Natural killer cell treated with Interleukin-12 subunit alpha and Interleukin-12 subunit beta and Interleukin-15 and Interleukin-18, amount 100 ng/mL, for 72 hours (primary cell): ENCODE results near the gene UGGT2. TPM values are rescaled to one million over a fixed set of nuclear protein-coding genes. Genes with fewer than 3 reads are reported as not detected.
"Not testable (repeated sequence)": the region's sequence is repeated elsewhere in the genome, so short reads cannot be mapped to it uniquely, and the experiment has no call there.

Experiments
- ATAC-seq, 2 donors: fragments of 150-1000 bp; cut with Tn5 transposase in 1 of 2; sonication (Bioruptor Pico), chemical (Tn5 transposase) in 1 of 2; 2 replicates each; pipeline ENCODE4 v1.10.0; 2021
- DNase-seq: peaks from one replicate; pipeline ENCODE4 v3.0.0; 2022; ENCODE audit warnings: low spot score
- H3K27ac Mint-ChIP-seq, 2 donors: 1 replicate in 1 of 2; 2 replicates in 1 of 2; pipeline ENCODE4 v1.8.0; 2022; ENCODE audit warnings: mixed read lengths in 2 of 2, mild to moderate bottlenecking in 1 of 2, moderate library complexity in 1 of 2
- H3K27me3 Mint-ChIP-seq, 2 donors: 1 replicate in 1 of 2; 2 replicates in 1 of 2; pipeline ENCODE4 v1.8.0; 2022; ENCODE audit warnings: mixed read lengths in 2 of 2
- H3K36me3 Mint-ChIP-seq: one replicate; pipeline ENCODE4 v1.8.0; 2022; ENCODE audit warnings: mixed read lengths
- H3K4me1 Mint-ChIP-seq, 2 donors: 1 replicate in 1 of 2; 2 replicates in 1 of 2; pipeline ENCODE4 v1.8.0; 2022; ENCODE audit warnings: low read depth in 2 of 2, mixed read lengths in 2 of 2, mild to moderate bottlenecking in 1 of 2
- H3K4me3 Mint-ChIP-seq: one replicate; pipeline ENCODE4 v1.8.0; 2022; ENCODE audit warnings: mixed read lengths
- H3K9me3 Mint-ChIP-seq: 2 replicates; pipeline ENCODE4 v1.8.0; 2022; ENCODE audit warnings: mixed read lengths
- total RNA-seq, 2 donors: library from RNA; stranded (reverse); gene quantifications; one replicate each; pipeline ENCODE4 v1.2.3, GENCODE V29; 2022

The UGGT2 gene
- total RNA-seq, 2 donors from 2014 or later, result 2.3 to 6.0 TPM

DNA sequence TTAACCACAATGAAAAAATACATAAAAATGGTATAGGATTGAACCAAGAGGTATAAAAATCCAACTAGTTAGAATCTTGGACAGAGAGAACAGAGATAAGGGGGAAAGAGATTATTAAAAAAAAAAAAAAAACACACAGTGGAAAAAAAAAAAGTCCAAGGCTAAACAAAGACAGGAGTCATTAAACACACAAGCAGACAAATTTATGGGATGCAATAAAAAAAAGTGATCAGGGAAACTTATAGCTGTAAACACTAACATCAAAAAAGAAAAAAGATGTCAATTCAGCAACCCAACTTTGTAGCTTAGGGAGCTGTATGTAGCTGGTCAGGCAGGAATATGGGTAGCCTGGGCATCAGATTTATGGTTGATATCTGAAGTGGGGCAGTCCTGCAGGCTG, 247.3 kb downstream of the UGGT2 start:
- Mint-ChIP-seq H3K27me3 (peaks cover 11 to 46% of the 10 kb centered on the region in 2 donors), H3K36me3 (no peaks in the 10 kb centered on the region), H3K4me3 (no peak overlapping the region), H3K27ac (no peak overlapping the region), H3K4me1 (no peaks in the 10 kb centered on the region), H3K9me3 (no peaks in the 10 kb centered on the region)
- ATAC-seq (no peak), DNase-seq (no peak)

DNA sequence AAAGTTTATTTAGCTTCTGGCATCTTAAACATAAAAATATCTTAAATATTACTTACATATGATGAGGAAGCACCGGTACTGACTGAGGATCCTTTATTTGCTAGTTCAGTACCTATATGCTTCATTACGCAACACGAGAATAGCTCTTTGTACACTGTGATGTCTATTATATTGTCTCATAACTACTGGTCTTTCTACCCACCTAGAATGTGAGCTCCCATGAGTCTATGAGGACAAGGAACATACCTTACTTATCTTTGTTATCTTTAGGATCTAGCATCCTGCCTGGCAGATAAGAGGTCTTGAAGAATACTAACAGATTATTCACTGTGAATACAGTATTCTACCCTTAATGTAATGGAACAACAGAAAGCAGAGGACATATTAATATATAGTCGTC, 251.4 kb downstream of the UGGT2 start:
- no peak for DNase-seq
- Mint-ChIP-seq H3K27me3 (peaks cover 7 to 20% of the 10 kb centered on the region in 2 donors), H3K27ac (no peak overlapping the region), H3K36me3 (no peaks in the 10 kb centered on the region), H3K9me3 (no peaks in the 10 kb centered on the region), H3K4me3 (no peak overlapping the region), H3K4me1 (no peaks in the 10 kb centered on the region)
- ATAC-seq, result no peak

DNA sequence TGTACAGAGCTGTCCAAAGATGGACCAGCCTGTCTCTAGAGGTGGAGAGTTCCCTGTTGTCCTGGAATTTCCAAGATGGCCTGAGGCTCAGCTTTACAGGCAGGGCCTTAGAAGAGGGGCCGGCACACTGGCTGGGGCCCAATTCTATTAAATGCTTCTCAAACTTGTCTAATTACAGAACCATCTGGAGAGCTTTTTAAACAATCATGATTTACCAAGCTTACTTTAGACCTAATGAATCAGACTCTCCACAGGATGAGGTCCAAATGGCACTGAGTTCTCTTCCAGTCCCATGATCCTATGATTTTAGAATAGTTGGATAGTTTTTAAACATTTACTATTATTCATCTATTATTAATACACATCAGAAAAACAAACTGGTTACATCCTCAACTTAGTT, 252.8 kb downstream of the UGGT2 start:
- Mint-ChIP-seq H3K9me3 (no peaks in the 10 kb centered on the region), H3K27ac (no peak overlapping the region), H3K27me3 (peaks cover 4 to 9% of the 10 kb centered on the region in 2 donors), H3K36me3 (no peaks in the 10 kb centered on the region), H3K4me1 (no peaks in the 10 kb centered on the region), H3K4me3 (no peak overlapping the region)
- no peak for ATAC-seq
- no peak for DNase-seq

DNA sequence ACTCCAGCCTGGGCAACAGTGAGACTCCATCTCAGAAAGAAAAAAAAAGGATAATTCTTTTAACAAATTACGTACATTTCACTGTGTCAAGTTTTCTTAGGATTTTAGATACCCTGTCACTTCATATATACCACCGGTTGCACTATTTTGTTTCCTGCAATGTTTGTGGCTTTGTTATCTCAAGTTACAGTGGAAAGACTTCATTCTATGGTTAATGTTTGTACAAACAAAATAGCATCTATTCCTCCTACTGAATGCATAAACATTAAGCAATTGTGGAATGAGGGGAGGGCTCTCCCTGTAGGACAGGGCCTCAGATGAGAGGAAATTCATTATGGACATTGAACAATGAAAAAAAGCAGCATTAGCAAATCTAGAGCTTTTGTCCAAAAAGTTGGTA, 256.2 kb downstream of the UGGT2 start:
- Mint-ChIP-seq H3K4me1 (no peaks in the 10 kb centered on the region), H3K9me3 (no peaks in the 10 kb centered on the region), H3K27ac (no peak overlapping the region), H3K27me3 (no peaks in the 10 kb centered on the region), H3K36me3 (peaks cover 14% of the 10 kb centered on the region), H3K4me3 (no peak overlapping the region)
- DNase-seq, result no peak
- no peak for ATAC-seq

DNA sequence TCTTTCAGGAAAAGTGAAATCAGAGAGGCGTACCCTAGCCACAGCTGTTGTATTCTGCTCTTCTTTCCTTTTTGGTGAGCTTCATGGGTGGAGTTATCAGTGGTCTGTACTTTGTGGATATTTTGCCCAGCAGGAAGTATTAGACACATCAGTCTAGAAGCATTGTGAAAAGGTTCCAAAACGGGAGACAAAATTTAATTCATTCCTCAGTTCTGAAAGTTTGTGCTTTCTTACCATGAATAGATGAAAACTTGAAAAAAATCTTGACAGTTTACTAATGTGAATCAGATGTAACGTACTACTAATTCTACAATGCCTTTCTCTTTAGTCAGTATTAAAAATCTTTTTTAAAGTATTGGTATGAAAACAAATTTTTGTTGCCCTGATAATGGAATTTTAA, 259.4 kb downstream of the UGGT2 start:
- H3K4me1 Mint-ChIP-seq, result peaks cover 7 to 10% of the 10 kb centered on the region in 2 donors
- no peaks in the 10 kb centered on the region for H3K9me3 Mint-ChIP-seq
- no peak for DNase-seq
- H3K36me3 Mint-ChIP-seq, result peaks cover 28% of the 10 kb centered on the region
- no peak for ATAC-seq
- no peak overlapping the region for H3K4me3 Mint-ChIP-seq
- no peaks in the 10 kb centered on the region for H3K27me3 Mint-ChIP-seq
- H3K27ac Mint-ChIP-seq, result no peak overlapping the region

DNA sequence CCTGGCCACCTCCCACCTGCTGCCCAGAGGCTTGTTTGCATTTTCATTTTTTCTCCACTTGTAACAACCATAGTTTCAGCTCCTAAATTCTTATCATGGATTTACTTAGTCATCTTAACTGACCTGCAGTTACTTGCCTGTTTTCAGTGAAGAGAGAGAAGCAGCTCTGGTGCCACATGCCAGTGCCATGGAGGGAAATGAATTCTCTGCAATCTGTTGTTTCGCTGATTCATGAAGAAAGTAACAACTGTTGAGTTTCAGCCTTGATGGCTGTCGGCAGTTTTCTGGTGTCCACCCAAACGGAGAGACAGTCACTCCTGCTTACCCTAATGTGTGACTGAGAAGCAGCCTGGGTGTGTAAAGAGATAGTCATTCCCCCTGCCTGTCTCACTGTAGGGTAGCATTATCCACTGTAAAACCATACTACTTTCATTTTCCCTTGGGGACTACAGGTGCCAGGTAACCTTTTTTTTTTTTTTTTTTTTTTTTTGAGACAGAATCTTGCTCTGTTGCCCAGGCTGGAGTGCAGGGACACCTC, 260.1 kb downstream of the UGGT2 start:
- H3K36me3 Mint-ChIP-seq, result peaks cover 34% of the 10 kb centered on the region
- H3K4me1 Mint-ChIP-seq, result peaks cover 7 to 10% of the 10 kb centered on the region in 2 donors
- no peaks in the 10 kb centered on the region for H3K9me3 Mint-ChIP-seq
- H3K4me3 Mint-ChIP-seq, result no peak overlapping the region
- H3K27me3 Mint-ChIP-seq, result no peaks in the 10 kb centered on the region
- no peak overlapping the region for H3K27ac Mint-ChIP-seq
- no peak for DNase-seq
- peak in 1 of 2 donors; percentile 43 for ATAC-seq

DNA sequence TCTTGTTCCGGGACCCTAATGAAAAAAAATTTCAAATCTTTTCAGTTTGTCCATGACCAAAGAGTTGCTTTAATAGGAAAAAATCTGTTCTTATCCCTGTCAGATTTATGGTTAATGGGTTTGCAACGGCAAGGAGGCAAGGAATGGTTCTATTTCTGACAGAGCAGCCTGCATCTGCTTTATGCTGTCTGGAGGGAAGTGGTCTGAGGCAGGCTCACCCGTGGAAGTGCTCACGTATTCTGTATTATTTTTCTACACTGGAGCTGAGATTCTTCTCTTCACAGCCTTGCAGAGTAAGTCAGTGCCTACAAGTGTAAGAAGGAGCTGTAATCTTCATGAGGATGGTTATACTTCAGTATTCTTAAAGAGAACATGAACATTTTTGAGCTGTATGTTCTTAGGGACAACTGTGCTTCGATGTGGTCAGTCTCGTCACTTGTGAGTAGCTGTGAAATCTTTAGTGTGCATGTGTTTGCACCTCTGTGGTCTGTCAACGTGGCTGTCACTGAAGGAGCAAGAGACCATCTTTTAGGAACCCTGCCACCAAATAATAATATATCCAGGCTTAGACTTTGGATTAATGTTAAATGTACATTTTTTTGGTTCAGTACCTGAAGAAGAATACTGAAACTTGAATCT, 262.0 kb downstream of the UGGT2 start:
- Mint-ChIP-seq H3K27me3 (no peaks in the 10 kb centered on the region), H3K36me3 (peaks cover 40% of the 10 kb centered on the region), H3K4me3 (no peak overlapping the region), H3K27ac (no peak overlapping the region), H3K9me3 (no peaks in the 10 kb centered on the region), H3K4me1 (peaks cover 7 to 10% of the 10 kb centered on the region in 2 donors)
- no peak for DNase-seq
- ATAC-seq, result peak in 1 of 2 donors; percentile 61

DNA sequence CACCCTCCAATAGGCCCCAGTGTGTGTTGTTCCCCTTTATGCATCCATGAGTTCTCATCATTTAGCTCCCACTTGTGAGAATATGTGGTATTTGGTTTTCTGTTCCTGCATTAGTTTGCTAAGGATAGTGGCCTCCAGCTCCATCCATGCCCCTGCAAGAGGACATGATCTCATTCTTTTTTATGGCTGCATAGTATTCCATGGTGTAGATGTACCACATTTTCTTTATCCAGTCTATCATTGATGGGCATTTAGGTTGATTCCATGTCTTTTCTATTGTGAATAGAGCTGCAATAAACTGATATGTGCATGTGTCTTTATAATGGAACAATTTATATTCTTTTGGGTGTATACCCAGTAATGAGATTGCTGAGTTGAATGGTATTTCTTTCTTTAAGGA, 263.9 kb downstream of the UGGT2 start:
- H3K9me3 Mint-ChIP-seq, DNase-seq, H3K27ac Mint-ChIP-seq, H3K27me3 Mint-ChIP-seq, H3K4me3 Mint-ChIP-seq, ATAC-seq: not testable (repeated sequence)
- Mint-ChIP-seq H3K36me3 (peaks cover 42% of the 10 kb centered on the region), H3K4me1 (peaks cover 7 to 12% of the 10 kb centered on the region in 2 donors)

DNA sequence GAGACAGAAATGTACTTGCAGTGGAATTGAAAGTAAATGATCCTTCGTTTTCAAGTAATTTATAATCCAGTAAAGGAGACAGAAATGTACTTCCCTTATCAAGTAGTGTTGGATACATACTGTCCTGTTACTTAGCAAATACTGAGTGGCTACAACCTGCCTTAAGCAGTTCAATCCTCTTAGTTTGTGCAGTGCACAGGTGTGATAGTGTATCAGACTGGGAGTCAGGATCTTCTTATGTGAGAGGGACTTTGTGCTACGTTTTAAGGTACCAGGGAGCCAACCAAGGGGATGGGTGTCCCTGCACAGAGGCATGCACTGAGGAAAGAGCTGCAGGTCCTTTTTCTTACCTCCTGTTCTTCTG, 265.1 kb downstream of the UGGT2 start:
- DNase-seq (no peak), ATAC-seq (peak in 1 of 2 donors; percentile 13)
- H3K4me3 Mint-ChIP-seq, result no peak overlapping the region
- H3K27me3 Mint-ChIP-seq, result no peaks in the 10 kb centered on the region
- H3K4me1 Mint-ChIP-seq, result peaks cover 8 to 12% of the 10 kb centered on the region in 2 donors
- peaks cover 34% of the 10 kb centered on the region for H3K36me3 Mint-ChIP-seq
- H3K9me3 Mint-ChIP-seq, result no peaks in the 10 kb centered on the region
- H3K27ac Mint-ChIP-seq, result no peak overlapping the region

DNA sequence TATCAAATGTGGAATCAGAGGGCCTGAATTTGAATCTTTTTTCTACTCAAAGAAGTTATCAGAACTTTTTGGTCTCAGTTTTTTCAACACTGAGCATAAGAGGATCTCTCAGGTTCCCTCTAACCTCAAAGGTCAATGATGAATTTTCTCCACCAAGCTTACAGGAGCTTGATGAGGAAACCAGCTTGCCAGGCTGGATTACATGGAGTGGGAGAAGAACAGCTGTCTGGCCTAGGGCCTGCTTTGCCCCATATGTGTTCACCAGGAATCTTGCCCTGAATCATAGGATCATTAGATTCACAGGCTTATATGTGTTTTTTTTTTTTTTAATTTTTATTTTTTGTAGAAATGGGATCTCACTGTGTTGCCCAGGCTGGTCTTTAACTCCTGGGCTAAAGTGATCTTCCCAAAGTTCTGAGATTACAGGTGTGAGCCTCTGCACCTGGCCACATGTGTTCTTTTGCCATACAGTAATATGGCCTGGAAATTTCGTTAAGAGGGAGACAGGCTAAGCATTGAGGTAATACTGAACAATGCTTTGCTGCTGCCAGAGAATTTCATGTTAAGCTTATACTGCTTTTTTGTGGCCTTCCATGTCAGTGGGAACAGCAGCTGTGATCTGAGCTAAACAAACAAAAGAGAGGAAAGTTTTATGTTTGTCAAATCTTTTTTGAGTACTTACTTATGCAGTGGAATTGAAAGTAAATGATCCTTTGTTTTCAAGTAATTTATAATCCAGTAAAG, 265.7 kb downstream of the UGGT2 start:
- DNase-seq (no peak), ATAC-seq (no peak)
- Mint-ChIP-seq H3K9me3 (no peaks in the 10 kb centered on the region), H3K36me3 (peaks cover 30% of the 10 kb centered on the region), H3K27me3 (no peaks in the 10 kb centered on the region), H3K4me1 (peaks cover 14 to 15% of the 10 kb centered on the region in 2 donors), H3K27ac (no peak overlapping the region), H3K4me3 (no peak overlapping the region)

DNA sequence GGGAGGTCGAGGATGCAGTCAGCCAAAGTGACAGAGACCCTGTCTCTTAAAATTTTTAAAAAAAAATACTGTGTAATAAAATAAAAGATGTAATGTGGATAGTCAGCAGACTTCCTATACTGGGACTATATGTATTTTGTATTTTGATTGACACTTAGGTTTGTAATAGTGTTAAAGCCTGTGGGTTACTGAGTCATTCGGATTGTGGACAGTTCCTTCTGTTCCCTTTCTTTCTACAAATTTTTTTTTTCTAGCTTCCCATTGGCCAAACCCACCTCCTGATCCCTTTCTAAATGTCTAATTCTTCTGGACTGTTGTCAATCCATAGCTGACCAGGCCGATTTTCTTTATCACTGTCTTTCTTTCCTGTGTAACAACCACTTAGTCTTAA, 268.3 kb downstream of the UGGT2 start:
- no peak for DNase-seq
- H3K36me3 Mint-ChIP-seq, result peaks cover 25% of the 10 kb centered on the region
- no peak for ATAC-seq
- no peak overlapping the region for H3K27ac Mint-ChIP-seq
- peaks cover 9 to 12% of the 10 kb centered on the region in 2 donors for H3K4me1 Mint-ChIP-seq
- H3K27me3 Mint-ChIP-seq, result no peaks in the 10 kb centered on the region
- no peak overlapping the region for H3K4me3 Mint-ChIP-seq
- H3K9me3 Mint-ChIP-seq, result no peaks in the 10 kb centered on the region

DNA sequence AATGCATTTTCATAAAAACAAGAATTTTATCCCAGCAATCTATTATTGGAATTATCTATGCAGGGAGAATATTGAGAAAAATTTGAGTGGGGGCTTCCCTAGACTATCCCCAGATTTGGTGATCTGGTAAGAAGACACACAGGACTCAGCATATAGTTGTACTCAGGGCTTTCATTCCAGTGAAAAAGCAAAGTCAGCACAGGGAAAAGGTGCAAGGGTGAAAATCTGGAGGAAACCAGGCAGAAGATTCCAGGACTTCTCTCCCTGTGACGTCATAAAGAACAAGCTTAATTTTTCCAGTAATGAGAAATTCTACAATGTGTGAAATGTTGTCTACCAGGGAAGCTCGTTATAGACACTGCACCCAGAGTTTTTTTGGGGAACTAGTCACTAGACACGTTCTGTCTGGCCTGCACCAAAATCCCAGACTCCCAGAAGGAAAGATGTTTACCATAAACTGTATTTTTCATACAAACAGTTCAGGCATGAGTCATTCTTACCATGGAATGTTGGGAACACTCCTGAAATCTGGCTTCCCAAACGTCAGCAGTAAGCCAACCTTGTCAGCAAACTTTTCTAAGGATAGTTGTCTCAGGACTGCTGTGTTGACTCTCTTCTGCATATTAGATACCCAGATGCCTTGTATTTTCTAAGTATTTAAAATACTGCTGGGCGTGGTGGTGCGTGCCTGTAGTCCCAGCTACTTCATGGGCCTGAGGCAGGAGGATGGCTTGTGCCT, 268.9 kb downstream of the UGGT2 start:
- Mint-ChIP-seq H3K9me3 (no peaks in the 10 kb centered on the region), H3K4me3 (no peak overlapping the region), H3K4me1 (peaks cover 7 to 10% of the 10 kb centered on the region in 2 donors), H3K27me3 (no peaks in the 10 kb centered on the region), H3K36me3 (peaks cover 21% of the 10 kb centered on the region), H3K27ac (no peak overlapping the region)
- no peak for DNase-seq
- no peak for ATAC-seq

DNA sequence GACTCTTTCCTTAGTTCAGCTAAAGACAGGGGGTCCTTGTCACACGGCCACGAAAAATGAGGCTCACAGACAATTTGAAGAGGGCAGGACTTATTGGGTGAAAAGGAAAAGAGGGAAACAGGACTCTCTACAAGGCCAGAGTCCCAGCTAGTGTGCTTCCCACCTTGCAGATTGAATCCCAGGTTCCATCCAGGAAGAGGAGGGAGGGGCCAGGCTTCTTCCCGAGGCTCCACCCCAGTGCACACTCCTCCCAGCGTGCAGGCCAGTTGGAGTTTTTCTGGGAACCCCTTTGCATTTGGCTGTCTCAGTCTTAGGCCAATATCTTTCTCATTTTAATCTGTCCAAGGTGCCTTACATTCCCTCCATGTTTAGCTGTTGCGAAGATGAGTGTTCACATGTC, 269.5 kb downstream of the UGGT2 start:
- H3K27ac Mint-ChIP-seq, result no peak overlapping the region
- peaks cover 15% of the 10 kb centered on the region for H3K36me3 Mint-ChIP-seq
- H3K4me3 Mint-ChIP-seq, result no peak overlapping the region
- ATAC-seq (no peak), DNase-seq (no peak)
- peaks cover 7 to 10% of the 10 kb centered on the region in 2 donors for H3K4me1 Mint-ChIP-seq
- no peaks in the 10 kb centered on the region for H3K9me3 Mint-ChIP-seq
- no peaks in the 10 kb centered on the region for H3K27me3 Mint-ChIP-seq

DNA sequence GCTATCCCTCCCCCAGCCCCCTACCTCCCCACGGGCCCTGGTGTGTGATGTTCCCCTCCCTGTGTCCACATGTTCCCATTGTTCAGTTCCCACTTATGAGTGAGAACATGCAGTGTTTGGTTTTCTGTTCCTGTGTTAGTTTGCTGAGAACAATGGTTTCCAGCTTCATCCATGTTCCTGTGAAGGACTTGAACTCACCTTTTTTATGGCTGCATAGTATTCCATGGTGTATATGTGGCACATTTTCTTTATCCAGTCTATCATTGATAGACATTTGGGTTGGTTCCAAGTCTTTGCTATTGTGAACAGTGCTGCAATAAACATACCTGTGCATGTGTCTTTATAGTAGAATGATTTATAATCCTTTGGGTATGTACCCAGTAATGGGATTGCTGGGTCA, 271.3 kb downstream of the UGGT2 start:
- DNase-seq, H3K27ac Mint-ChIP-seq, H3K27me3 Mint-ChIP-seq, H3K4me3 Mint-ChIP-seq, ATAC-seq, H3K36me3 Mint-ChIP-seq, H3K9me3 Mint-ChIP-seq: not testable (repeated sequence)
- peaks cover 12 to 16% of the 10 kb centered on the region in 2 donors for H3K4me1 Mint-ChIP-seq
